ENCODE results near the gene TRIM50.
"Not testable (repeated sequence)": the region's sequence is repeated elsewhere in the genome, so short reads cannot be mapped to it uniquely, and the experiment has no call there.

DNA sequence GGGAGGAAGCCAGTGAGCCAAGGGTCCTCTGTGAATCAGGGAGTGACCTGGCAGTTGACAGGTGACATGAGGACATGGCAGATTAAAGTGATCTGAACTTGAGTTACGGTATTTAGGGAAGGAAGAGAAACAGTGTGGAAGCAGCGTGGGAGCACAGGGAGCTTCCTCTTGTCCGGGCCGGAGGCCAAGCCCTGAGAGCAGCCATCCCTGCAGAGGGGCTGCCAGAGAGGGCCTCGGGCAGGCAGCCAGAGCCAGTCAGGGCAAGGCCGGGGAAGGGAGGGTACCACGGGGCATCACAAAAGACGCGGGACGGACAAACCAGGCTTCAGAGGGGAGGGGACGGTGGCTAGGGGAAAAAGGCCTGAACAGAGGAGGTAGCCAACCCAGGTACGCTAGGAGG, 28.1 kb downstream of the TRIM50 start:
- TF ChIP-seq SP1, NFRKB, TARDBP (IDR thresholded peaks at IDR 0.05): not testable (repeated sequence)
- TF ChIP-seq, protein P1, sequence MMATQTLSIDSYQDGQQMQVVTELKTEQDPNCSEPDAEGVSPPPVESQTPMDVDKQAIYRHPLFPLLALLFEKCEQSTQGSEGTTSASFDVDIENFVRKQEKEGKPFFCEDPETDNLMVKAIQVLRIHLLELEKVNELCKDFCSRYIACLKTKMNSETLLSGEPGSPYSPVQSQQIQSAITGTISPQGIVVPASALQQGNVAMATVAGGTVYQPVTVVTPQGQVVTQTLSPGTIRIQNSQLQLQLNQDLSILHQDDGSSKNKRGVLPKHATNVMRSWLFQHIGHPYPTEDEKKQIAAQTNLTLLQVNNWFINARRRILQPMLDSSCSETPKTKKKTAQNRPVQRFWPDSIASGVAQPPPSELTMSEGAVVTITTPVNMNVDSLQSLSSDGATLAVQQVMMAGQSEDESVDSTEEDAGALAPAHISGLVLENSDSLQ (IDR thresholded peaks at IDR 0.05) = not testable (repeated sequence)
